HG03460 (cell line): ENCODE data around the gene PRPS1L1.

Experiments
- ATAC-seq: cut with Tn5 transposase; IDR thresholded peaks from one replicate; pipeline ENCODE4 v1.9.1; 2021; ENCODE audit not compliant: unreplicated experiment

Gene PRPS1L1

DNA sequence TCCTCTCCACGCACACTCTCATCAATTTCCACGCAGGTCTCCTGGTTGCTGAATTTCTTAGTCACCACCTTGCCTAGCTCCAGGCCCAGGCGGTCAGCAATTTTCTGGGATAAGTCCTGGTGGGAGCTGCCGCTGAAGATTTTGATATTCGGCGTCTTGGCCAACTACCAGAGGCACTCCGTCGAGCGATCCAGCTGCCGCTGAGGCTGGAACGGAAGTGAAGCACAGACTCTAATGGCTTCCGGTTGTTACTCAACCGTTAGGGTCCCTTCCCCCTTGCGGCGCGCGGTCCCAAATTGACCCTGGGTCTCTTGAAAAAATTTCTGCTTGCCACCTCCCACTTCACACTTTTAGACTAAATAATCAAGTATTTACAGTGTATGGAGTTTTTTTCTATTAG lies at the start of gene PRPS1L1:
PRPS1L1 (minus strand) TSS at position 219 of the 400 bp plus-strand sequence.
- no peak for ATAC-seq

DNA sequence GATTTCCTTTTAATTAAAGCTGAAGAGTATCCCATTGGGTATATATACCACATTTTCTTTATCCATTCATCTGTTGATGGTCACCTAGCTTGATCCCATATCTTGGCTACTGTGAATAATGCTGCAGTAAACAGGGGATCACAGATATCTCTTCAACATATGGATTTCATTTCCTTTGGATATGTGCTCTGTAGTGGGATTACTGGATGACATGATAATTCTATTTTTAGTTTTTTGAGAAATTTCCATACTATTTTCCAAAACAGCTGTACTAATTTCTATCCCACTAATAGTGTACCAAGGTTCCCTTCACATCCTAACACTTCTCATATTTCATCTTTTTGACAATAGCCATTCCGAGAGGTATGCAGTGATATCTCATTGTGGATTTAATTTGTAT lies 48.8 kb upstream of the PRPS1L1 start:
- no peak for ATAC-seq

DNA sequence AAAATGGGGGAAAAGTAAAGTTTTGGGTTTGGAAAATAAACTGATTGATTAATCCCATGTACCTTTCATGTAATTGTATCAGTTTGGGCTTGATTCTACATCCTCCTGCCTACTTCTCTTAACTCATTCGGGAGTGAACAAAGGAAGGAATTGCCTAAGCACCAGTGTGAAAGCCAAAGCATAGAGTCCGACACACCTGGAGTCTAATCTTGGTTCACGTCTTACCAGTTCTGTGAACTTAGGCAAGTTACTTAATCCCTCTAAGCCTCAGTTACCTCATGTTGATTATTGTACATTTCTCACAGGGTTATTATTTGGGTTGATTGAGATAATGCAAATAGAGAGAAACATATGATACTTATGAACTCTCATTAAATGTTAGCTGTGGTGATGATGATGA lies 41.1 kb upstream of the PRPS1L1 start:
- ATAC-seq, result no peak

DNA sequence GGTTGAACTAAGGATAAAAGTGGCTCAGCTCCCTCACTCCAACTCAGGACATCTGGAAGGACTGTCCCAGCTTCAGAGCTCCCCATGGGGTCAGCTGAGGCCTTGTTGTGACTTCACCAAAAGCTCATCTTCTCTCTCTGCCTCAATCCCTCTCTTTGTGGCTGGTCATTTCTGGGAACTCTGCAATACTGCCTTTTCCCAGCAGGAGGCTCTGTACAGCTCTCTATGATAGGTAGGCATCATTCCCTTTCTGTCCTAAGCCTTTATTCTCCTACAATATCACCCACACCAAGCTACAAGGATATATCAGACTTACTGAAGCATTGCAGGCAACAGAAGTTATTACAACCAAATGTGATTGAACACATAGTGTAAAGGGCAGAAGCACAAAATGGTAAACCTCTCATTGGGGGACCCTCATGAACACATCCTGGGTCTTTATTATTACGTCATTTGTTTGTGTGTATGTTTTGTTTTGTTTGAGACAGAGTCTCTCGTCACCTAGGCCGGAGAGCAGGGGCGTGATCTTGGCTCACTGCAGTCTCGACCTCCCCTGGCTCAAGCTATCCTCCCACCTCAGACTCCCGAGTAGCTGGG lies 36.7 kb upstream of the PRPS1L1 start:
- no peak for ATAC-seq

DNA sequence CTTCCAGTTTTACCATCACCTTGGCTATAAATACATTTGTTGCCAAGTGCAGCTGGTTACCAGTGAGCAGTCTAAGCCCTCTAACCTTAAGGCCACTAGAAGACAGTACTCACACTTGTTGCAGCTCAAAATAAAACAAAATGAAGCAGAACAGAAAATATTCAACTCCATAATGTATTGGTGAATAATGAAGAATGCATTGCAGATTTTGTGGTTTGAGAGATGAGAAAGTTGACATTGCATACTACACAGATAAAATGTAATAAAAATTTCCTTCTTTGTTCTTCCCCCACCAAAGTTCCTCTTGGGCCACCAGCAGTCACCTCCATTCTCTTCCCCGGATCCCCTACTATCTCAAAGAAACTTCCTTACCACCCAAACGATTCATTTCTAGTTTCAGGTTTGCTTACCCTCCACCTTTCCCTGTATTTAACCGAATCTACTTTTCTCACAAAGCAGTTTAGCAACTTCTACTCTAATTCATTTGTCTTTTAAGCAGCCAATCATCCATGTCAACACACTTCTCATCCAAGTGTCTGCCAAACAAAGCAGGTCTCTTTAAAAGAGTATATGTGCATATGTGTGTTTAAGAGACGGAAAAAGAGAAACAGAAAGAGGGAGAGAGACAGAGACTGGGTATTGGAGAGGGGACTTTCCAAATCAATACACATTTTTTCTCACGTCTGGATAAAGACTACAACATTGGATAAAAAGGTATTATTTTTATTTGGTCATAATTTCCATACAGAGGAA lies 35.7 kb upstream of the PRPS1L1 start:
- ATAC-seq, result no peak

DNA sequence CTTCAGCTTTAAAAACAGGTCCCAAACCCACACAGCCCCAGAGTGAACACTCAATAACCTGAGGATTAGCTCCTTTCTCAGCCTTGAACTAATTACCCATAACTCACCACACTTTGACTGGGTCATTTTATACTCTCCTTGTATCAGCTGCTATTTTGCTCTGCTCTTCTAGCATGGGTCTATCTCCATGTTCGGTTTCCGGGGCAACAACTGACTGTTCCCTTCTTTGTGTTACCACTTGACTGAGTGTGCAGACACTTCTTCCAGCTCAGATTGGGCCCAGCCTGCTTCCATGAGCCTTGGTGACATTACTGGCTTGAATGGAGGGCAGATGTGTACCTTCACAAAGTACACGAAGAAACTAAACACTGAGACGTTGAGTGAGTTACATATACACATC lies 31.5 kb upstream of the PRPS1L1 start:
- ATAC-seq, result no peak

DNA sequence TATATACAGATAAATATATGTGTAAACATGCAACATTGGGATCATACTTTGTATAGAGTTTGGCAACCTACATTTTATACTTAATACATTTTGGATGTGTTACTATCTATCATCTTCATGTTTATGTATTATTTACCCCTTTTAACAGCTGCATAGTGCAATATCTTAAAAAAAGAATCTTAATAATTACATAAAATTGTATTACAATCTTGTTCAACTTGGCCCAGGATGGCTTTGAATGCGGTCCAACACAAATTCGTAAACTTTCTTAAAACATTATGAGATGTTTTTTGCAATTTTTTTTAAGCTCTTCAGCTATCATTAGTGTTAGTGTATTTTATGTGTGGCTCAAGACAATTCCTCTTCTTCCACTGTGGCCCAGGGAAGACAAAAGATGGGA lies 26.3 kb upstream of the PRPS1L1 start:
- no peak for ATAC-seq

DNA sequence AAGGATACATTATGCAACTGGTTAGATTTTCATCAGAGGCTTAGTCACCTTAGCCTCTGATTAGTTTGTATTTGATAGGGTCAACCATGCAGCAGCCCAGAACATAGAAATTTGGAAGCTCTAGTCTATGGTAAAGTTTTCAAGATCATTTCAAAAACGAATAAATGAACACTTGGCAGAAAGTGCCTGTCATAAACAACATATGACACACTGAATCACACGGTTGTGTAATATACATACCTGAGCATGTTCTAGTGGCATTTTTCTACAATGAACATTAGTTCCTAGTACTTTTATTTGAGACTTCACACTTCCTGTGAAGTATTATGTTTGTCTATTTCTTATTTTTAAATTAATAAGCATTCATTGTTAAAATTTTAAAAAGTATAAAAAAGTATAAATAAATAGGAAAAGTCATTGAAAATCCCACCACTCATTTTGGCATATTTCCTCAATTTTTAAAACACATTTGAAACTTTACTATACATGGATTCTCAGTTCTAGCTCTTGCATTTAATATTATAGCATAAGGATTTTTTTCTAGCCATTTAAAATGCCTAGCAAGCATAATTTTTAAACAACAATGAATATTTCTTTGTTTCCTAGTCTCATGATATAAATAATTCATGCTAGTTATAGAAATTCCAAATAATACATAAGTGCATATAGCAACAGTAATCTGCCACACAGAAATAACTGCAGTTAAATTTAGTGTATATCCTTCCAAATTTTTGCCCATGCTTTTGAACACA lies 25.7 kb upstream of the PRPS1L1 start:
- no peak for ATAC-seq

DNA sequence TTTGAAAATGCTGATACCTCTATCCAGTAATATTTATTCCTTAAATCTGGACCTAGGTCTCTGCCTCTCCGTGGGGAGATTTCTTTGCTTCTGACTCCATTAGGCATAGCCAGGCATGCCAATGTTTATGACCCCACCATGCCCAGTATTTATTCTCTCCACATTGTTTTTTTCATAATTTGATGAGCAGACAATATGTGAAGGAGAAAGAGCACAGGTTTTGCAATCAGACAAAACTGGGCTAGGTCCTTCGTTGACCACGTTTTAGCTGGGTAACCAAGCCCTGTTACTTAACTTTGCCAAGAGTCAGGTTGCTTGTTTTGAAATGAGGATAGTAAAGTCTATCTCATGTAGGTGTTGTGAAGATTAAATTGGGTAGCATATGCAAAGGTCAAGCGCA lies 21.6 kb upstream of the PRPS1L1 start:
- no peak for ATAC-seq

DNA sequence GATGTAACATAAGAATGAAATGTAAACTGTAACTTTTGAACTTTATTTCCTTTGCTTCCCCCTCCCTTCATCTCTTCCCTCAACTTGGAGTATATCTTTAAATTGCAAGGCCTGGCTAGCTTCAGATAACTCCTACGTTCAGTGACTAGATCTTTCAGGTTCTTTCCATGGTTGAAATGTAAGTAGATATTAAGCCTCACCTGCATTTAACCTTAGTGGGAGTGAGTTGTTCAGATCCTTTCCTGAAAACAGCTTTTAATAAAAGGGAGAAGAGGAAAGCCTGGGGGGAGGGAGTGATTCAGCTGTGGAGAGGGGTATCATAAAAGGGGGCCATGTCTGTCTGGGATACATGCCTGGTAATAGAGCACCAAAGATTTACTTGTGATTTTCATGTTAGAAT lies 19.0 kb upstream of the PRPS1L1 start:
- ATAC-seq, result no peak

DNA sequence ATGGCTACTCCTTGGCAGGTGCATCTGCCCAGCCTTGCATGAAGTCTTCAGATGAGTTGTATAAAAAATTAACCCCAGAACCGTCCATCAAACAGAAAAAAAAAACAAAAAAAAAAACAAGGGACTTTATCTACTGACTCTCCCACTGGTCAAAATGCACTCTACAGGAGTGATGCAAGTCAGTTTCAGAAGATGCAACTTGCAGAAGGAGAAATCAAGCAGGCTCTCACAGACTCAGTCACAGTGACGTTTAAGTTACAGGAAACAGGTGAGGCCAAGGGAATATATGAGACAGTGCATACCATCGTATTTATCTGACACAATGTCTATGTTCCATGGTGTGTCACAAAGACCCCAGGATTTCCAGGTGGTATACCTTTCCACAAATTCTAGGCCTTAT lies 17.5 kb upstream of the PRPS1L1 start:
- ATAC-seq, result no peak

DNA sequence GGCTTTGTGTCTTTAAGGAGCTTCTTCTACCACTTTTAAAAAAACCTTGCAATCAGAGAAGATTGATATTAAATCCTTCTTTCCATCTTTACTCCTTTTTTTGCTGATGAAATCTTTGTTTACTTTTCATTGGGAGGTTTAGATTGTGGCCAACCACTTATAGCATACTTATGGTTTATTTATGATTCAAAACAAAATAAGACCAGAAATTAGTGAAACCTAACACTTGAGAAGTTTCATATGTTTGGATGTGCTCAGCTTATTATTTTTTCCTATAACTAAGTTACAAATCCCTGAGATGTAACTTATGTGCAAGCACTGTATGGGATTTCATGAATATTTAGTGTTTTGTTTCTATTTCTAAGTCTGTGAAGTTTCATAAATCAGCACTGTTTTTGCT lies 13.5 kb upstream of the PRPS1L1 start:
- no peak for ATAC-seq

DNA sequence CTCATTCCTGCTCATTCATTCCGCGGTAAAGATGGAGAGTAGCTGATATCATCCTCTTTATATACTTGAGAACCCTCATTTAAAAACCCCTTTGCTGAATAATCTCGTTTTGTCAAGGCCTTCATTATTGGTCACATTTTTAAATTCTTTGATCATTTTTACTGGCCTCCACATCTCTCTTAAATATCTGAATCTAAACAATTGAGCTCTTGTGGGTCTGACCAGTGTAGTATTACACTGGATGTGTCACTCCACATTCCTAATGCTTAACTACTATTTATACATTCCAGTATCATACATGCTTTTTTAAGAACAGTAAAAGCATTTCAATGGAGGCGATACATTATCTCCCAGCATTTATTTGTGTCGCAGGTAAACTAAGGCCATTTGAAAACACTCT lies 12.6 kb upstream of the PRPS1L1 start:
- ATAC-seq, result no peak

DNA sequence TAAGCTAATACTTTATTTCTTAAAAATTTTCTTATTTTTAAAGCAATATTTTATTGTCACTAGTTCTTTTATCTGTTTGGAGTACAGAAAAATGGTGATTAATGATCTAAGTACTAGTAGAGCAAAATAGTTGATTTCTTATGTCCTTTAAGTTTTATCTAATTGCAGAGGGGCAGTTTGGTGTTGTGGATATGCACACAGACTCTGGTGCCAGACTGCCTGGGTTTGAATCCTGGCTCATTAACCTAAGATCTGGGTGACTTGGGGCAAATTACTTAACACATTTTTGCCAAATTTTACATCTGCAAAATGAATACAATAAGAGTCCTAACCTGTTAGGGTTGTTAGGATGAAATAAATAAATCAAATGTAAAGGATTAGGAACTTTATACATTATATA lies 10.7 kb upstream of the PRPS1L1 start:
- ATAC-seq, result no peak

DNA sequence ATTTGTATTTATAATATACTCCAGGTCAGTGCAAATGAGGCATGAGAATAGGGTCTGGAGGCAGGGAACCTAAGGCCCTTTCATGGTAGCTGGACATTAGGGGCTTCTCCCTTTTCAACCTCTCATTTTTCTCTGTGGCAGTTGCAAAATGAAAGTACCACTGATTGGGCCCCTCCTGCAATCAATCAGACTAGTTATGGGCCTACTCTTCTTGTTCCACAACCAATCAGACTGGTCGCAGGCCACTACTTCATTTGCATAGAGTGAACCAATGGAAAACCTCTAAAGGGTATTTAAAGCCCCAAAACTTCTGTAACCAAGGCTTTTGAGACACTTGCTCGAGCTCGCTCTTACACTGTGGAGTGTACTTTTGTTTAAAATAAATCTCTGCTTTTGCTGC lies 10.0 kb upstream of the PRPS1L1 start:
- no peak for ATAC-seq

DNA sequence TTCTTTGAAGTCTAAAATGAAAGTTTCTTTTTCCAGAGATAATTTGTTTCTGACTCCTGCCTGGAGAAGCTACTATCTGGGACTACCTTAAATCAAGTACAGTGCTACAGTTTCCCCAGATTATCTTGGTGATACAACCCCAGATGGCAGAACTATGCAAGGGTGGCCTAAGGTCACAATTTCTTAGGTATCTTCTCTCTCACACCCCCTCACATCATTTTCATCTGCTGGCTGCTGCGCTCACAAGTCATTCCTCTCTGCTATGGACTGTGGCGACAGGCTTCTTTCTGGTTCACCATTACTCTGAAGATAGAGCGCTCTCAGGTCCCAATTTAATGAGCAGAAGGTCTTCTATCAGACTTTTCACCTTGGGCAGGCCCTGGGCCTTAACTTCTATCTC lies 9.1 kb upstream of the PRPS1L1 start:
- no peak for ATAC-seq

DNA sequence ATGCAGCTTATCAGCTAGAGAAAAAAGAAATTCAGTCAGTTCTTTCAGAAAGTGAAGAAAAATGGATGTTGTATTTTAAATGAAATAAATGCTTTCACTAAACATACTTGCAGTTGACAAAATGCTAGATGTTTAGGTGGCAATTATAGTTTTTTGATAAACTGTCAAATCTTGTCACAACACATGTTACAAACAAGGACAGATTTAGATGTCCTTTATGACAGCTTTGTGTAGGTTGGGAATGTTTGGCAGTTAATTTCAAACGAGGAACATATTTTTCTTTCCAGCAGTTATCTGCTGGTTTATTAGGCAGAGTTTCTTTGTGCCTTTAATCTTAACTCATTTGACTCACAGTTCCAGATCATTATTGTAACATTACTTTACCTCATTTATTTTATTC lies 3.1 kb upstream of the PRPS1L1 start:
- ATAC-seq, result no peak

DNA sequence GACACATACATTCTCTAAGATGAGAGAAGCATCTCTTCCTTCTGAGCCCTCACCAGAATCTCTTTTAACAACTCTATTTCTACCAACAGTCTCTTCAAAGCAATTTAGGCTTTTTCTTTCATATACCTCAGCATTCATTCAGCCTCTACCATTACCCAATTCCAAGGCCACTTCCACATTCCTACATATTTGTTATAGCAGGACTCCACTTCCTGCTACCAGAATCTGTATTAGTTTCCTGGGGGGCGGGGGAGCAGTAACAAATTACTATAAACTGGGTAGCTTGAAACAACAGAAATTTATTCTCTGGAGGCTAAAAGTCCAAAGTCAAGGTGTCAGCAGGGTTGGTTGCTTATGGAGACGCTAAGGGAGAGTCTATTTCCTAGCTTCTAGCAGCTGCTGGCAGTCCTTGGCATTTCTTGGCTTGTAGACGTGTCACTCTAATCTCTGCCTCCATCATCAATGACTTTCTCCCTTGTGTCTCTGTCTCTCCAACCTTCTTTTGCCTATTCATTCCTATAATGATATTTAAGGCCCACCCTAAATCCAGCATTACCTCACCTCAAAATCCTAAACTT lies 7.4 kb downstream of the PRPS1L1 start:
- no peak for ATAC-seq

DNA sequence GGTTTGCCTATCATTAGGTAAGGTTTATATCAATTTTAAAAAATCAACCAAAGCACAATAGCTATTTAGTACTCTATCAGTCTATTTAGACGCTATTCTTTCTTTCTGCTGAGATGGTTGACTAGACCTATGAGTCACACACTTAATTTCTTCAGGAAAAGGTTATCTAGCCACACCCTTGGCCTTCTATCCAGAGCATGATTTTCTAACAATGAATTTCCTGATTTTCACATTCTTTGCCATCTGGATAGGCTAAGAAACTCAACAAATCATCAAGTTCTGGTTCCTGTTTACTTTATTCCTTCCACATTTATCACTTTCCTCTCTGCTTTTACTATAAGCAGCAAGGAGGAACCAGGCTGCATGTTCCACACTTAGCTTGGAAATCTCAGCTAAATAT lies 8.1 kb downstream of the PRPS1L1 start:
- ATAC-seq, result no peak

DNA sequence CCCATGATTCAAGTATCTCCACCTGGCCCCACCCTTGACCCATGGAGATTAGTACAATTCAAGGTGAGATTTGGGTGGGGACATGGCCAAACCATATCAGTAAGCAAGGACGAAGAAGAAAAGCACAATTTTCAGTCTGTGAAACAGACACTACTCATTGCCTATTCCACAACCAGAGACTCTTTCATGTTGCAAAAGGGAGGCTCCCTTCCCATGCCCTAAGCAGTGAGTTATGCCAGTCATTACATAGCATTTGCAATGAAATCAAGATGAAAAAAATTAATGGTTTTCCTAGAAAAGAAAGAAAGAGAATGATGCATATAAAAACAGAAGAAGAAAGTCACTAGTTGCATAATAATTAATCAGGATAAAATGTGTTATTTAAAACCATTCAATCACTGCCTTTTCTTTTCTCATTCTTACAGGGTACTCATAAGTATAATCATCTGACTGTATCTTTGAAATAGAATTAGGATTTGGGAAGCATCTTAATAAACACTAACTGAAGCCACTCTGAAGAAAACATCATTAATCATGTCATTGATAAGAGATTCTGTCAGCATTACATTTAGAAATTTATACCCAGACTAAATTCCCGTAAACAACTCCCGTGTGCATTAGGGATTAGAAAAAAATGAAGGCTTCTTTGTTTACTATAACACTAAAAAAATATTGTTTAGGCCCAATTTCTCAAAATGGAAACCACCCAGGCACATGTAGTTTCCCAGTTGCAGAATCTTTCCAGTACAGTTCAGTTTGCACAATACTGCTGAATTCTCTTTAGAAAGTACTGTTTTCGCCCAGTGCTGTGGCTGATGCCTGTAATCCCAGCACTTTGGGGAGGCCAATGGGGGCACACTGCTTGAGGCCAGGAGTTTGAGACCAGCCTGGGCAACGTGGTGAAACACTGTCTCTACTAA lies 9.1 kb downstream of the PRPS1L1 start:
- ATAC-seq, result no peak
